Uterus (tissue), 4 donors: ENCODE data around the gene SMOC1. TPM values are rescaled to one million over a fixed set of nuclear protein-coding genes. Genes with fewer than 3 reads are reported as not detected.

Experiments used
- DNase-seq, 2 donors: peaks; one replicate each; pipeline ENCODE4 v3.0.0-alpha.2; 2019 to 2020
- H3K27ac ChIP-seq, 2 donors: fragments of 200-600 bp; sonication (generic); 1 replicate in 1 of 2; 2 replicates in 1 of 2; pipeline ENCODE4 v1.5.1; 2016 to 2018
- H3K27me3 ChIP-seq, 2 donors: fragments of 200-600 bp; sonication (generic); one replicate each; pipeline ENCODE4 v1.5.1; 2018 to 2019; ENCODE audit warnings: control low read depth in 1 of 2
- H3K36me3 ChIP-seq, 2 donors: fragments of 200-600 bp; sonication (generic); one replicate each; pipeline ENCODE4 v1.5.1; 2019; ENCODE audit warnings: control low read depth in 1 of 2
- H3K4me1 ChIP-seq, 2 donors: fragments of 200-600 bp; sonication (generic); one replicate each; pipeline ENCODE4 v1.5.1; 2018 to 2019; ENCODE audit warnings: control low read depth in 1 of 2
- H3K4me3 ChIP-seq, 2 donors: fragments of 200-600 bp; sonication (generic); 1 replicate in 1 of 2; 2 replicates in 1 of 2; pipeline ENCODE4 v1.5.1; 2018 to 2019; ENCODE audit warnings: mild to moderate bottlenecking in 1 of 2
- H3K9me3 ChIP-seq, 2 donors: fragments of 200-600 bp; sonication (generic); one replicate each; pipeline ENCODE4 v1.5.1; 2019; ENCODE audit warnings: control low read depth in 1 of 2
- POLR2A ChIP-seq, 2 donors: fragments of 450-650 bp; IDR thresholded peaks; one replicate each; pipeline ENCODE4 v1.6.1; 2016; ENCODE audit warnings: antibody characterized with exemption in 2 of 2, mild to moderate bottlenecking in 1 of 2, moderate library complexity in 1 of 2
- intact Hi-C: fragments of 100-400 bp; cut with DNase I; formaldehyde crosslinking; loops from one replicate; pipeline ENCODE4 v1.15.1; 2023; ENCODE audit warnings: low total_unique reads
- total RNA-seq, 4 donors: library from RNA; depleted of rRNA in 3 of 4; stranded (reverse); fragments of >200 nt in 3 of 4; gene quantifications; one replicate each; pipeline versions ENCODE4 v1.1.0 to v1.2.4, GENCODE V29; 2014 to 2023
- TF ChIP-seq, protein P1 (sequence below), 4 experiments: fragments of 200-600 bp in 2 of 4; fragments of 450-650 bp in 2 of 4; sonication (generic) in 2 of 4; IDR thresholded peaks; one replicate each; pipeline ENCODE4 v1.5.1; 2016 to 2019; ENCODE audit warnings: antibody characterized with exemption in 4 of 4, mild to moderate bottlenecking in 2 of 4, moderate library complexity in 1 of 4
- donor health status: DM: yes; HTN: yes; CAD: no.

The SMOC1 gene
- total RNA-seq, 4 donors from 2014 or later = 0.59 to 2.1 (median 2.0) TPM; not detected in 1

DNA sequence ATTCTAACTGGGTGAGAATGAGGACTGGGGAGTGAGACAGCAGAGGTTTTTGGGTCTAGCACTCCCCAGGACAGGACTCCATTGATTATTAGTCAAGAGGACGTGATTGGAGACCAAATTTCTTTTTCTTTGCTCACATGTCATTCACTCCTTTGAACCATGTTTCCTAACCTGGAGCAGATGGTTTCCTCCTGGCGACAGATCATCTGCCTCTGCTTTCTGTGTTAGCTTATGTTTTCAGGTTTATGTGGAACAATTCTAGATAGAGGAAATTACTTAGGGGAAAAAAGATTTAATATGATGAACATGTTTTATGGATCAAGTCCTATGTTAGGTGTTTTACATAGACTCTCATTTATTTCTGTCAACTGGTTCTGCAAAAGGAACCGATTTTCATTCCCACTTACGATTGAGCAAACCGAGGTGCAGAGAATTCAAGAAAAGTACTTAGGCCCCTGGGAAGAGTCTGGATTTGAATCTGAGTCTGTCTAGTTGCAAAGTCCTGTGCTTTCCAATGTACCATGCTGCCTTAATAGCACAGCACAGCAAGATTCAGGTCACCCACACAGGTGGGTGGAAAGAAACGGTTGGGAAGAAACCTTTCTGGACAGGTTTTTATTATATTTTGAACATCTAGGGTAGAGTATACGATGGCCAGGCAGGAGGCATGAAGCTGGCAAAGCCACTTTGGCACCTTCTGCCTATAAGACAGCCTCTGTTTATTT, 30.8 kb downstream of the SMOC1 start:
- no peaks in the 10 kb centered on the region for H3K4me1 ChIP-seq
- no peak for TF ChIP-seq POLR2A (IDR thresholded peaks at IDR 0.05)
- TF ChIP-seq, protein P1, sequence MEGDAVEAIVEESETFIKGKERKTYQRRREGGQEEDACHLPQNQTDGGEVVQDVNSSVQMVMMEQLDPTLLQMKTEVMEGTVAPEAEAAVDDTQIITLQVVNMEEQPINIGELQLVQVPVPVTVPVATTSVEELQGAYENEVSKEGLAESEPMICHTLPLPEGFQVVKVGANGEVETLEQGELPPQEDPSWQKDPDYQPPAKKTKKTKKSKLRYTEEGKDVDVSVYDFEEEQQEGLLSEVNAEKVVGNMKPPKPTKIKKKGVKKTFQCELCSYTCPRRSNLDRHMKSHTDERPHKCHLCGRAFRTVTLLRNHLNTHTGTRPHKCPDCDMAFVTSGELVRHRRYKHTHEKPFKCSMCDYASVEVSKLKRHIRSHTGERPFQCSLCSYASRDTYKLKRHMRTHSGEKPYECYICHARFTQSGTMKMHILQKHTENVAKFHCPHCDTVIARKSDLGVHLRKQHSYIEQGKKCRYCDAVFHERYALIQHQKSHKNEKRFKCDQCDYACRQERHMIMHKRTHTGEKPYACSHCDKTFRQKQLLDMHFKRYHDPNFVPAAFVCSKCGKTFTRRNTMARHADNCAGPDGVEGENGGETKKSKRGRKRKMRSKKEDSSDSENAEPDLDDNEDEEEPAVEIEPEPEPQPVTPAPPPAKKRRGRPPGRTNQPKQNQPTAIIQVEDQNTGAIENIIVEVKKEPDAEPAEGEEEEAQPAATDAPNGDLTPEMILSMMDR (IDR thresholded peaks at IDR 0.05) = no peak
- H3K27me3 ChIP-seq = no peaks in the 10 kb centered on the region
- H3K9me3 ChIP-seq = no peaks in the 10 kb centered on the region
- intact Hi-C loops = no loop called here
- no peak for DNase-seq
- H3K4me3 ChIP-seq = no peak overlapping the region
- no peaks in the 10 kb centered on the region for H3K36me3 ChIP-seq
- H3K27ac ChIP-seq = no peak overlapping the region

DNA sequence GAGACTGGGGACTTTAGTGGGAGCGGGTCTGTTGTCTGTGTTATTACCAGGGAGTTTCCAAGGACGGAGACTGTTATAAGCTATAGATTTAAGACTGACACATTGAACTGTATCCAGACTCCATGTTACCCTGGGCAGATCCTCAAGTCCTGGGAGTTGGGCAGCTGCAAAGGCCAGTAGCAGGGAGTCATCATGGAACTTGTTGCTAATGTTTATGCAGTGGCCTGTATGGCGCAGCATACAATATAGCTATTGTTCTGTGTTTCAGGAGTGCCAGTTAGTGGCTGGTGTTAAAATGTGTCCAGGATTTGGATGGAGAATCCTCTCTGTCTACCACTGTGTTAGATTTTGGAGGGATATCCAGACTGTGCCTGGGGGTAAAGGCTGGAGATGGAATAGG, 31.7 kb downstream of the SMOC1 start:
- Histone ChIP-seq H3K4me1 (no peaks in the 10 kb centered on the region), H3K9me3 (no peaks in the 10 kb centered on the region), H3K36me3 (no peaks in the 10 kb centered on the region), H3K4me3 (no peak overlapping the region), H3K27ac (no peak overlapping the region), H3K27me3 (no peaks in the 10 kb centered on the region)
- DNase-seq = no peak
- TF ChIP-seq POLR2A (IDR thresholded peaks at IDR 0.05) = no peak
- TF ChIP-seq, protein P1 (IDR thresholded peaks at IDR 0.05) = no peak
- intact Hi-C loops = no loop called here

DNA sequence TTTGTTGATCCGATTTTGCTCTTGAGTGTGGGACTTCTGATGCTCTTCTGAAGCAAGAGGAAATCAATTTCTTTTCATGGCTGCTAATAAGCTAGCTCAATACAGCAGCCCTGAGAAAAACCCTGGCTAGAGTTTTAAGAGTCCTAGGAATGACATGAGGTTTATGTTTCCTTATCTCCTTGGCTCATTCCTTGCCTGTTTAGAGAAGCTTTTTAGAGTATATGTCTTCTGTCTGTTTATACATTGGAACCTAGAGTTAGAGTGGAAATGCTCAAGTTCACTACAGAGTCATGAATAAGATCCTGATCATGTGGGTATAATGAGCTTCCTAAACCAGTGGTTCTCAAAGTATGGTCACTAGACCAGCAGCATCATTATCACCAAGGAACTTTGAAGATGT, 34.5 kb downstream of the SMOC1 start:
- no peak overlapping the region for H3K4me3 ChIP-seq
- no peaks in the 10 kb centered on the region for H3K27me3 ChIP-seq
- no peaks in the 10 kb centered on the region for H3K9me3 ChIP-seq
- no peaks in the 10 kb centered on the region for H3K36me3 ChIP-seq
- TF ChIP-seq, protein P1 (IDR thresholded peaks at IDR 0.05) = no peak
- TF ChIP-seq POLR2A (IDR thresholded peaks at IDR 0.05) = no peak
- intact Hi-C loops = no loop called here
- H3K27ac ChIP-seq = no peak overlapping the region
- no peaks in the 10 kb centered on the region for H3K4me1 ChIP-seq
- DNase-seq = no peak

DNA sequence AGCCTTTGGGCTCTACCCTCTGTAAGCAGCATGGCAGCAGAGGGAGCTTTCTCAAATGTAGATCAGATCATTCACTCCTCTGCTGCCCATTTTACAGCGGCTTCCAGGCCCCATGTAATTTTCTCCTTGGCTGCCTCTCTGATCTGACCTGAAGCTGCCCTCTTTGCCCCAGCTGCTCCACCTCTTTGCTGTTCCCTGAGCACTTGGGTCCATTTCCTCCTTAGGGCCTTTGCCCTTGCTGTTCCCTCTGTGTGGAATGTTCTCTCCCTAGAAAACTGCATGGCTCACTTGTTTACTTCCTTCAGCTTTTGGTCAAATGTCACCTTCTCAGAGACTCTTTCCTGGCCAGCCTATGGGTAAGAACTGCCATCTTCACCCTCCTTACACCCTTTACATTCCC, 37.2 kb downstream of the SMOC1 start:
- Histone ChIP-seq H3K9me3 (no peaks in the 10 kb centered on the region), H3K27me3 (no peaks in the 10 kb centered on the region), H3K36me3 (no peaks in the 10 kb centered on the region), H3K4me1 (no peaks in the 10 kb centered on the region), H3K27ac (no peak overlapping the region), H3K4me3 (no peak overlapping the region)
- DNase-seq = no peak
- intact Hi-C loops = no loop called here
- TF ChIP-seq, protein P1 (IDR thresholded peaks at IDR 0.05) = no peak
- TF ChIP-seq POLR2A (IDR thresholded peaks at IDR 0.05) = no peak

DNA sequence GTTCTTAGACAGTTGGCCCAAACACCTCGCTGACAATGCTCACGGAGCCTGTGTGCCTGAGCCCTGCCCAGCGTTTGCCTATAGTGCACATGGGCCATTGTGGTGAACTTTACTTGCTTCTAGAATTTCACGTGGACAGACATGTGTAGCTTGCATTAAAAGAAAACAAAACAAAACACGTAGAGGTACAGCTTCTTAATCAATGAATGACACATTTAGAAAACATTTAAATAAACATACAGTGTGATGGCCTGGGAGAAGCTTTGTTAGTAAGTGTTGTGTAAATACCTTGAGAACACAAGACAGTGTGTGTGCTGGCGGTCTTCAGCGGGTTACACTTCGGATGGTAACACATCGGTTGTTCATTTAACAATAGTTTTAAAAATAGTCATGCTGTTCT, 38.1 kb downstream of the SMOC1 start:
- intact Hi-C loops = no loop called here
- no peak for DNase-seq
- Histone ChIP-seq H3K36me3 (no peaks in the 10 kb centered on the region), H3K27ac (no peak overlapping the region), H3K4me3 (no peak overlapping the region), H3K4me1 (no peaks in the 10 kb centered on the region), H3K27me3 (no peaks in the 10 kb centered on the region), H3K9me3 (no peaks in the 10 kb centered on the region)
- TF ChIP-seq POLR2A (IDR thresholded peaks at IDR 0.05) = no peak
- TF ChIP-seq, protein P1 (IDR thresholded peaks at IDR 0.05) = no peak
